Activated CD8-positive, alpha-beta T cell treated with anti-CD3 and anti-CD28 coated beads, Interleukin-2, amount 10 ng/mL, durations not matched to agents 7 days and 5 days (primary cell): ENCODE results near the gene MYO18A. TPM values are rescaled to one million over a fixed set of nuclear protein-coding genes. Genes with fewer than 3 reads are reported as not detected.
"Not testable (repeated sequence)": the region's sequence is repeated elsewhere in the genome, so short reads cannot be mapped to it uniquely, and the experiment has no call there.

ENCODE experiments used
- ATAC-seq: fragments of 150-1000 bp; cut with Tn5 transposase; one replicate; pipeline ENCODE4 v1.10.0; 2021; ENCODE audit warnings: moderate library complexity
- CTCF ChIA-PET: fragments of 350-600 bp; sonication (Branson Sonifier 250); formaldehyde crosslinking; loops from one replicate; lab custom pipeline; 2021; ENCODE audit warnings: antibody characterized with exemption; lab: Charles Lee
- POLR2A ChIA-PET: fragments of 350-600 bp; sonication (Branson Sonifier 250); formaldehyde crosslinking; loops from one replicate; lab custom pipeline; 2021; ENCODE audit warnings: antibody characterized with exemption; lab: Charles Lee
- DNase-seq: peaks from one replicate; pipeline ENCODE4 v3.0.0-alpha.2; 2020
- H3K27ac Mint-ChIP-seq: one replicate; pipeline ENCODE4 v1.8.0; 2021; ENCODE audit warnings: mild to moderate bottlenecking, mixed read lengths
- H3K27me3 Mint-ChIP-seq: one replicate; pipeline ENCODE4 v1.8.0; 2021; ENCODE audit warnings: low read depth, mixed read lengths
- H3K36me3 Mint-ChIP-seq: one replicate; pipeline ENCODE4 v1.8.0; 2021; ENCODE audit warnings: low read depth, mixed read lengths
- H3K4me1 Mint-ChIP-seq: one replicate; pipeline ENCODE4 v1.8.0; 2021; ENCODE audit warnings: low read depth, mixed read lengths
- H3K4me3 Mint-ChIP-seq: one replicate; pipeline ENCODE4 v1.8.0; 2021; ENCODE audit warnings: mild to moderate bottlenecking, mixed read lengths
- H3K9me3 Mint-ChIP-seq: one replicate; pipeline ENCODE4 v1.8.0; 2022; ENCODE audit warnings: mixed read lengths; ENCODE audit not compliant: insufficient read depth
- total RNA-seq, 2 experiments: library from RNA; stranded (reverse); gene quantifications; one replicate each; pipeline ENCODE4 v1.2.3, GENCODE V29; 2021

The MYO18A gene
- total RNA-seq, 2 experiments from 2014 or later, result 53.4 to 53.8 TPM

DNA sequence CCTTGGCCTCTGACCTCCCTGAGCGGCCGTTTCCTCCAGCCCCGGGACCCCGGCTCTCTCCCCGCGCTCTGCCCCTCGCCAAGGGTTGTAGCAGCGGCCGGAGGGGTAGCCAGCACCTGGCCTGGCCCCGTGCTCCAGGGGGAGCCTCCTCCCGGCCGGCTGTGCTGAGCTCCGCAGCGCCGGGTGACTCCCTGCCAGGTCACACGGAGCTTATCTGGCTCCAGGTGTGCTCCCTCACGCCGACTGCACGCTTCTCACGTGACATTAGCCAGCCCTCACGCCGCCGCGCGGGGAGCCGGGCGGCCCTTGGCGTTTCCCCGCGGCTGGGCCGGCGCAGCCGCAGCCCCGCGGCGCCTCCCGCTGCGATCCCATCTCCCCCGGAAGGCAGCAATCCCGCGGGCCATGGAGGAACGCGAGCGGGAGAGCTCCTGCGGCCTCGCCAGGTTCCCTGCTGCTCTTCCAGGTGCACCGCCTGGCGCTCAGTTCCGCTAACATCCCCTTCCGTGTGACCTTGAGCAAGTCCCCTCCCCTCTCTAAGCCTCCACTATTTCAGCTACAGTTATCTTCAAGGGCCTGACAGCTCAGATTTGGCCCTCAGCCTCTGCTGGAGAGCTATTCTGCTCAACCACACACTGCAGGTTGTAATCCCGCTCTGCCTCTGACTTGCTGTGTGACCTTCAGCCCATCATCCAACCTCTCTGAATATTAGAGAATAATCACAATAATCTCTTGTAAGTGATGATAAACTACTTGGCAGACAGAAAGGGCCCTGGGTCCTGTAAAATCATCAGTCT, 3.4 kb downstream of the MYO18A start:
- Mint-ChIP-seq H3K27ac (peak overlapping the region; percentile 83), H3K4me3 (peak overlapping the region; percentile 76), H3K4me1 (peaks cover 38% of the 10 kb centered on the region), H3K9me3 (no peaks in the 10 kb centered on the region), H3K27me3 (peaks cover 5% of the 10 kb centered on the region), H3K36me3 (no peaks in the 10 kb centered on the region)
- ChIA-PET POLR2A (interaction anchor here (0.8 to 2.9 kb wide), 7 partner anchors 17 to 117 kb away, joined by 3 to 12 read pairs (median 5); partner anchors contain the start of gene NUFIP2), CTCF (interaction anchor here (0.6 to 12.4 kb wide), 17 partner anchors 10 to 223 kb away, joined by 3 to 342 read pairs (median 4); no protein-coding TSS in a partner anchor)
- DNase-seq, result peak; percentile 51
- peak; percentile 46 for ATAC-seq

GRCh38 chr17:29175349-29175748, 4.8 kb downstream of the MYO18A start:
- CTCF ChIA-PET, result interaction anchor here (1.7 to 12.4 kb wide), 8 partner anchors 12 to 222 kb away, joined by 4 to 342 read pairs (median 6); no protein-coding TSS in a partner anchor
- H3K27me3 Mint-ChIP-seq, result no peaks in the 10 kb centered on the region
- no peak overlapping the region for H3K27ac Mint-ChIP-seq
- ATAC-seq (no peak), DNase-seq (no peak)
- POLR2A ChIA-PET, result interaction anchor here (0.6 to 1.8 kb wide), 2 partner anchors 10 to 35 kb away, joined by 3 to 5 read pairs; no protein-coding TSS in a partner anchor
- peaks cover 33% of the 10 kb centered on the region for H3K4me1 Mint-ChIP-seq
- no peaks in the 10 kb centered on the region for H3K36me3 Mint-ChIP-seq
- no peaks in the 10 kb centered on the region for H3K9me3 Mint-ChIP-seq
- H3K4me3 Mint-ChIP-seq, result no peak overlapping the region

DNA sequence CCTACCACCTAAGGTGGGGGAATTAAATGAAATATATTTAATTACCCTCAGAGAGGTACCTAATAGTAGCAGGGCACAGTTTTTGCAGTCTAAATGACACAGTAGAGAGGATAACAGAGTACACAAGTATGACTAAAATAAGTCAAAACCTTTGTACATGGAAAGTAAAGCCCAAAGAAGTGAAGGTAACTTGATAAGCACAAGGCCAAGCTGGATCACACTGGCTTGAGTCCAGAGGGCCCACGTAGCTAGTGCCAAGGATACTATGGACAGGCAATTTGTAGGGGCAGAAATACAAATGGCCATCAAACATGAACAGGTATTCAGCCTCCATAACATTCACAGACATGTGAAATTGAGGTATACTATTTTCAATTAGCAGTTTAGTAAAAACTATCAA, 7.6 kb downstream of the MYO18A start:
- H3K9me3 Mint-ChIP-seq, result no peaks in the 10 kb centered on the region
- H3K27me3 Mint-ChIP-seq, result no peaks in the 10 kb centered on the region
- ATAC-seq (no peak), DNase-seq (no peak)
- ChIA-PET CTCF (interaction anchor here (1.0 to 12.4 kb wide), 4 partner anchors 8 to 48 kb away, joined by 4 to 342 read pairs (median 7); partner anchors contain the start of gene MYO18A), POLR2A (no interaction called here)
- H3K36me3 Mint-ChIP-seq, result no peaks in the 10 kb centered on the region
- no peak overlapping the region for H3K4me3 Mint-ChIP-seq
- no peak overlapping the region for H3K27ac Mint-ChIP-seq
- peaks cover 14% of the 10 kb centered on the region for H3K4me1 Mint-ChIP-seq

DNA sequence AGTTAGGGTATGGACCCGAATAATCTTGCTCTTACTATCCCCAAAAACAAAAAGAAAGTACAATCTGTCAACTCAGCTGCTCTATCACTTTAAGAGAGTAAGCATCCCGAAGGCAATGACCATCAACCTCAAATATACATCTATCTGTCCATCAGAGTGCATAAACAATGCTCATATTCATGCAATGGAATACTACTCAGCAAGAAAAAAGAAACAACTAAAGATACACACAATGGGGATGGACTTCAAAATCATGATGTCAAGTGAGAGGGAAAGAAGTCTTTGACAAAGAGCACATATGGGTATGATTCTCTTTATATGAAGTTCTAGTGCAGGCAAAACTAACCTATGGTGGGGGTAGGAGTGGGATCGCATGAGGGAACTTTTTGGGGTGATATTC, 9.5 kb downstream of the MYO18A start:
- no peak overlapping the region for H3K27ac Mint-ChIP-seq
- H3K9me3 Mint-ChIP-seq, result no peaks in the 10 kb centered on the region
- H3K4me1 Mint-ChIP-seq, result no peaks in the 10 kb centered on the region
- DNase-seq (no peak), ATAC-seq (no peak)
- no peaks in the 10 kb centered on the region for H3K36me3 Mint-ChIP-seq
- ChIA-PET CTCF (interaction anchor here (1.1 to 1.9 kb wide), 2 partner anchors 10 to 22 kb away, joined by 5 to 9 read pairs; partner anchors contain the start of gene MYO18A), POLR2A (no interaction called here)
- H3K27me3 Mint-ChIP-seq, result no peaks in the 10 kb centered on the region
- no peak overlapping the region for H3K4me3 Mint-ChIP-seq

DNA sequence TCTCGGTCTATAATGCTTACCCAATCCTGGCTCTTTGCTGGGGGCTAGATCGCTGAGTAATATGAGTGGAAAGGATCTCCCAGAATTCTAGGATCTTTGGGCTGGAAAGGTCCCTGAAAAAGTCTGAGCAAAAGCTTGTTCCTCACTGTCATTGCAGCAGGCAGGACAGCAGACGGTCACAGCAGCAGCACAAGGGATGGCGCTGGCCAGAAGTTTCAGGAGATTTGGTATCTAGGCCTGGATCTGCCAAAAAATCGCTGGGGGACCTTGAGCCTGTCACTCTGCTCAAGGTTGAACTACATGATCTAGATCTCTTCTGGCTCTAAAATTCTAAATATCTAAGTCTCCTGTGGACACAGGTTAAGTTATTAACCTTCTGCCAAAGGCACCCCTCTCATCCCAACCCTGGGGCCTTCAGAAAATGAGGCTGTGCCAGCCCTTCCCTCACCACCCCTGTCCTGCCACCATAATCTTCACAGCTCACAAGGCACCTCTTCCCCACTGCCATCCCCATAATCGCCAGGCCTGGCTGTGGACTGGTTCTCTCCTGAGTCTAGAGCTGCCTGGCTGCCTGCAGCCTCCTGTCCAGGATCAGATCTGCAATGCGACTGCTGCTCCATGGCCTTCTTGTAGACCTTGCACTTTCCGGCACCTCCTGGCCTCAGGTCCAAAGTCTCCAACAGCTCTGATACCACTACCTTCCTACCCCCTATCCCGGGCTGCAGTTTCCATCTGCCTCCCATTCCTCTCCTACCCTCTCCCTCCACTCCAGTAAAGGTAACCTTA, 10.2 kb downstream of the MYO18A start:
- no peak for ATAC-seq
- Mint-ChIP-seq H3K4me3 (no peak overlapping the region), H3K27me3 (no peaks in the 10 kb centered on the region), H3K27ac (no peak overlapping the region), H3K9me3 (no peaks in the 10 kb centered on the region), H3K36me3 (no peaks in the 10 kb centered on the region), H3K4me1 (no peaks in the 10 kb centered on the region)
- CTCF ChIA-PET, result interaction anchor here (1.1 kb wide), 1 partner anchor 21 kb away, joined by 5 read pairs; no protein-coding TSS in a partner anchor
- POLR2A ChIA-PET, result no interaction called here
- DNase-seq, result no peak

DNA sequence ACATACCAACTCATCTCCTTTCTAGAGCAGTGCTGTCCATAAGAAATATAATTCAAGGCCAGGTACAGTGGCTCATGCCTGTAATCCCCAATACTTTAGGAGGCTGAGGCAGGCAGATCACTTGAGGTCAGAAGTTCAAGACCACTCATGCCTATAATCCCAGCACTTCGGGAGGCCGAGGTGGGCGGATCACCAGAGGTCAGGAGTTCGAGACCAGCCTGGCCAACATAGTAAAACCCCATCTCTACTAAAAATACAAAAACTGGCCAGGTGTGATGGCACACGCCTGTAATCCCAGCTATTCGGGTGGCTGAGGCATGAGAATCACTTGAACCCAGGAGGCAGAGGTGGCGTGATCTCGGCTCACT, 11.5 kb downstream of the MYO18A start:
- H3K27ac Mint-ChIP-seq, H3K27me3 Mint-ChIP-seq, POLR2A ChIA-PET, DNase-seq, H3K9me3 Mint-ChIP-seq, H3K4me1 Mint-ChIP-seq, H3K4me3 Mint-ChIP-seq, ATAC-seq, H3K36me3 Mint-ChIP-seq: not testable (repeated sequence)
- CTCF ChIA-PET, result interaction anchor here (1.1 to 1.2 kb wide), 2 partner anchors 11 to 20 kb away, joined by 3 to 4 read pairs; partner anchors contain the start of gene MYO18A

DNA sequence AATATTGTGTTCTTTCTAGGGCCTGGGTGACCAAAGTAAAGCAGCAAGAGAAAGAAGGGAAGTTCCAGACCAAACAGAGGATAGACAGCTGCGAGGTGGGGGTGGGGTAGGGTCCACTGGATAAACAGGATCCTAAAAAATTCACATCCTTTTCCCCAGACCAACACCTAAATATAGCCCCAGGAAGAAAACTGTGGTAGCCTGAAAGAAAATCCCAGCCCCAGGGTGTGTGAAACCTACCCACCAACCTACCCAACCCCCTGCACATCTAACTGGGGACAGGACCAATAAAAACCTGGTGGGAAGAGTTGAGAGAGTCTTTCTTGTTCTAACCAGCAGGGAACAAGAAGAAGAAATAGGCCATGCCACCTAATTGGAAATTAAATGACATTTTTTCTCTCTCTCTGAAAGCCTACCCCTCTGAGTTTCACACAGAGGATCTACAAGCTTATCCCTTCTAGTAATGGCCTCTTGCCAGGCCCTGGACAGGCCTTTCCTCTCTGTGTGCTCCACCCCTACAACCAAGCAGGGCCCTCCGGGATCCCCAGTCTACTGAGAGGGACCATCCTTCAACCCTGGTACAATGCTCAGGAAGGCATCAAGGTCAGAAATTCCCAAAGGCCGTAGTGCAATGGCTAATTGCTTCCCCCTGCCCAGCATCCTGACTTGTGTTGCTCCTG, 12.0 kb downstream of the MYO18A start:
- CTCF ChIA-PET, result interaction anchor here (1.1 to 5.5 kb wide), 6 partner anchors 12 to 51 kb away, joined by 3 to 25 read pairs (median 4); partner anchors contain the start of gene MYO18A
- Mint-ChIP-seq H3K27ac (no peak overlapping the region), H3K4me3 (no peak overlapping the region), H3K27me3 (no peaks in the 10 kb centered on the region), H3K4me1 (no peaks in the 10 kb centered on the region), H3K36me3 (no peaks in the 10 kb centered on the region), H3K9me3 (no peaks in the 10 kb centered on the region)
- ATAC-seq (no peak), DNase-seq (no peak)
- POLR2A ChIA-PET, result no interaction called here

DNA sequence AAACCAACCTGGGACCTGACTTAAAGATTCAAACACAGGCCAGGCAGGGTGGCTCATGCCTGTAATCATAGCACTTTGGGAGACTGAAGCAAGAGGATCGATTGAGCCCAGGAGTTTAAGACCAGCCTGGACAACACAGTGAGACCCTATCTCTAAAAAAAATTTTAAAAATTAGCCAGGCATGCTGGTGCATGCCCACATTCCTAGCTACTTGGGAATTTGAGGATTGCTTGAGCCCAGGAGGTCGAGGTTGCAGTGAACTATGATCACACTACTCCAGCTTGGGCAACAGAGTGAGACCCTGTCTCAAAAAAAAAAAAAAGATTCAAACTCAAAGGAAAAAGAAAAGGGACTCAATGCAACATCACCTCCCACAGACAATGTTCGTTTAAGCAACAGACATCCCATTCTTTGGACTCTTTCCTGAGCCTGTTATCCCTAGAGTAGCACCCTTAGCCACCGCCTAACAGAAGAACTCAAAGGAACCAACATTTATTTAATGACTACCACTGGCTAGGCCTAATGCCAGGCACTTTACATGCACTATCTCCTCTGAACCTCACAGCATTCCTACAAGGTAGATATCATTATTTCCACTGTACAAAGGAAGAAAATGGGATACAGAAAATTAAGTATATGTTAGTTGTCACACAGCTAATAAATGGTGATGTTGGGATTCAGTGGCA, 12.7 kb downstream of the MYO18A start:
- Mint-ChIP-seq H3K36me3 (no peaks in the 10 kb centered on the region), H3K4me1 (no peaks in the 10 kb centered on the region), H3K9me3 (no peaks in the 10 kb centered on the region), H3K27ac (no peak overlapping the region), H3K4me3 (no peak overlapping the region), H3K27me3 (no peaks in the 10 kb centered on the region)
- POLR2A ChIA-PET, result no interaction called here
- DNase-seq, result no peak
- no peak for ATAC-seq
- CTCF ChIA-PET, result interaction anchor here (1.2 to 5.5 kb wide), 6 partner anchors 12 to 52 kb away, joined by 3 to 25 read pairs (median 4); partner anchors contain the start of gene MYO18A

GRCh38 chr17:29166507-29166887, 13.7 kb downstream of the MYO18A start:
- no peak for ATAC-seq
- Mint-ChIP-seq H3K4me1 (no peaks in the 10 kb centered on the region), H3K9me3 (no peaks in the 10 kb centered on the region), H3K27ac (no peak overlapping the region), H3K27me3 (no peaks in the 10 kb centered on the region), H3K36me3 (no peaks in the 10 kb centered on the region), H3K4me3 (no peak overlapping the region)
- CTCF ChIA-PET, result interaction anchor here (0.5 to 5.5 kb wide), 5 partner anchors 11 to 53 kb away, joined by 3 to 25 read pairs (median 6); partner anchors contain the start of gene MYO18A
- DNase-seq, result no peak
- POLR2A ChIA-PET, result no interaction called here

DNA sequence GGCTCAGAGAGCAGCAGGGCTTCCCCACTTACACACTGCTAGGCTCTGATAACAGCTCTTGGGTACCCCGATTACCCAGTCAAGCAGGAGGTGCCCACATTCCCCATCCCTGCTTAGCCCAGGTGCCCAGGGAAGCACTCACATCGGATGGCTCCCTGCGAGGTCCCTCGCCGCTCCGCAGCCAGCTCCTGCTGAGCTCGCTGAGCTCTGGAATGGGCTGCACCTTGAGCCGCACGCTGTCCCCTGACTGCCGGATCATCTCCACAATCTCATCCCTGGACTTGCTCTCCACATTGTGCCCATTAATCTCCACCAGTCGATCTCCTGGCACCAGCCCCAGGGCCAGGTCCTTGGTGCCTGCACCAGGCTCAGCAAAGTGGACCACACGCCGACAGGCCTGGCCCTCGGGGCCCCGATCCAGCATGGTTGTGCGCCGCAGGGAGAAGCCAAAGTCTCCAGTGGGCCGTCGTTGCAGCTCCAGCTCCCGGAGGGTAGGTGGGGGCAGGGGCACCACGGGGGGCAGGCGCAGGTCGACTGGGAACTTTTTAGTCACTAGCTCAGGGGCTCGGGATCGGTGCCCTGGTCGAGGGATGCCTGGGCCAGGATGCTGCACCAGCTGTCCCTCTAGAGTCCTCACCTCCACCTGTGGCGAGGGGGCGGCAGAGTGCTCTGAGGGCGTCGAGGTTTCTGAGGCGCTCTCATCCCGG, 14.2 kb downstream of the MYO18A start:
- Mint-ChIP-seq H3K27me3 (no peaks in the 10 kb centered on the region), H3K27ac (no peak overlapping the region), H3K4me3 (no peak overlapping the region), H3K4me1 (no peaks in the 10 kb centered on the region), H3K9me3 (no peaks in the 10 kb centered on the region), H3K36me3 (no peaks in the 10 kb centered on the region)
- ChIA-PET CTCF (interaction anchor here (1.0 to 5.5 kb wide), 5 partner anchors 11 to 49 kb away, joined by 3 to 25 read pairs (median 6); partner anchors contain the start of gene MYO18A), POLR2A (interaction anchor here (0.6 kb wide), 1 partner anchor 9 kb away, joined by 3 read pairs; no protein-coding TSS in a partner anchor)
- no peak for ATAC-seq
- DNase-seq, result no peak
